Ammon's horn (tissue), 1 donor: ENCODE measurements around the gene CYP3A4.
"Not testable (repeated sequence)": the region's sequence is repeated elsewhere in the genome, so short reads cannot be mapped to it uniquely, and the experiment has no call there.

Experiments
- DNase-seq: peaks from one replicate; pipeline ENCODE4 v3.0.0-alpha.2; 2016; ENCODE audit warnings: low spot score

Gene CYP3A4

DNA sequence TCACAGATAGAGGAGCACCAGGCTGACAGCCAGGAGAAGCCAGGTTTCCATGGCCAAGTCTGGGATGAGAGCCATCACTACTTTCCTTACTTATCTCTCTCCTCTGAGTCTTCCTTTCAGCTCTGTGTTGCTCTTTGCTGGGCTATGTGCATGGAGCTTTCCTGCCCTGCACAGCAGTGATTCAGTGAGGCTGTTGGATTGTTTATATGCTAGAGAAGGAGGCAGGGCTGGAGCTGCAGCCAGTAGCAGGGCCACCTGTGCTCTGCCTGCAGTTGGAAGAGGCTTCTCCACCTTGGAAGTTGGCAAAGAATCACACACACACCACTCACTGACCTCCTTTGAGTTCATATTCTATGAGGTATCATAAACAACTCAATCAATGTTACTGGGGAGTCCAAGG, at the start of gene CYP3A4:
TSS of gene CYP3A4 (minus strand) at position 178 of the 400 bp plus-strand sequence. CDS start at position 75, 103 bp downstream.
- no peak for DNase-seq

DNA sequence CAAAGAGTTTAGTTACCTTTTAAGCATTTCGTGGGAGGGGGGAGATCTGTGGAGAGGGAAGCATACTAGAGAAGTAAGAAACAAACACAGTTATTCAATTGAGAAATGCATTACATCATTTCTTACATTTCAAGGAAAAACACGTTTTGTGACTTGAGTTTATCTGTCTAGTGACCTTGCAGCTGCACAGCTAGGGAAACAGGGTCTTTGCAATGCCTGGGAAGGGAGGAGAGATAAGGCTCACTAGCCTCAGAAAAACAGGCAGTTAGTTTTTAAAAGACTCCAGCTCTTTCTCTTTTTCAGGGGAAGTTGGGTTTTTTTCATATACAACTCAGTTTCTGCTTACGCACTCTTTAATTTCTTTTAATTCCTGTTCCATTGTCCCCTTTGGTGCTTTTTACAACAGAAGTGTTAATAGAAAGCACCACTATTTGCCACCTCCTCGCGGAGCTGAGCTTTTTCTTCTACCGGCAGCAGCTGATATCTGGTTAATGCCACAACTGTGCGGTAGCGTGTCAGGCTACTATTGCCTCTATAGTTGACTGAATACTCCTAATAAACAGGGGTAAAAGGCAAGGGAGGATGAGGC, 49.4 kb upstream of the CYP3A4 start:
- DNase-seq = no peak

DNA sequence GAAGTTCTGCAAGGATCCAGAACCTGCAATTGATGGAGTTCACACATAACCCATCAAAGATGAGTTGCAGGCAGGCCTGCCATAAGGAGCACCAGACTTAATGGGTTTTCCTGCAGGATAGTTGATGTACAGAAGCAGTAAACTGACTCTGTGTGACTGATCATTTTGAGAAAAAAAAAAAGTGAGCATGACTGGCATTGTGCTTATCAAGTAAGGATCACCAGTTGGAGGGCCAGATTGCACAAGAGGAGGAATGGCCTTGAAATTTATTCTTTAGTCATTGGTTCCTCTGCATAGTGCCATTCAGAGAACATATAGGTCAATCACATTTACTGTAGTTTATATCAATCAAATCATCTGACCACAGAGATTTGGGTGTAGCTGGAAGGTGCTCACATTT, 47.6 kb upstream of the CYP3A4 start:
- no peak for DNase-seq

DNA sequence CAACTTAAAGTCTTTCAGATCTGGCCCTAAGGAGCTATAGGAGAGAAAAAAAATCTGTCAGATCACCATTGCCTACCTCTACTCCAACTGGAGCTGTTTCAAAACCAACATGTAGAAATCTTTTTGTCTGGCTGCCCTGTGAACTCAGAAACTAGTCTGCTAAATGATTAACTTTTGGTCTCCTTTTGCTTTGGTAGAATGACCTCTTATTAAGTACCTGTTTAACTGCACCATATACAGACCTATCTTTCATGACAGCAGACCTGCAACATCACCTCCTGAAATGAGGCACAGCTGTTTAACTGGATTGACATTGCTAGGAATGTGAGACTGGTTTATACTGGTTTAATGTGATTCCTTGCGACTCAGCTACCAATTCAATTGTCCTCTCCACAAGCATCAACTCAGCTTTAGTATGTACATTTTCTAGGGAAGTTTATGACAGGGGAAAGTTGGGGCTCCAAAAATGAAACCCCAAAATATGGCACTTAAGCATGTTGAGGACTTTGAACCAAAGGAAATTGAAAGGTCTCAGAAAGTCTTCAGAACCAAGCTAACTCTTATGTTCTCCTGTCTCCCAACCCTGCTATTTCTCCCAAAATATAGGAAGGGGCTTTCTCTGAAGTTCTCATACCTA, 45.7 kb upstream of the CYP3A4 start:
- no peak for DNase-seq

DNA sequence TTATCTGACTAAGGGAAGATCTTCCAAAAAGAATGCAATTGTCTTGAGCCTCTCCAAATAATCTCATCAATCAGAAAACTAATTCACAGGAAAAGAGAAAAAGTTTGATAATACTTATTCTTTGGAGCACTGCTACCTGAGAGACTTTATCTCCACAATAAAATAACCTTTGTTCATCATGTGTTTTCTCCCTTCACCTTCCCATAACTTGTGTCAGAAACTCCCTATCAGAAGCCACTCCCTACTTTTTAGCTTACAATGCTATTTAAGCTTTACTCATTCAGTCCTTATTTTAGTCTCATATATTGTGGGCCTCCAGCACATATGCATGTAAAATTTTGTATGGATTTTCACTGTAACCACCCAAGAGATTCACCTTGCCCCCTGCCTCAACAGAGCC, 44.8 kb upstream of the CYP3A4 start:
- no peak for DNase-seq

DNA sequence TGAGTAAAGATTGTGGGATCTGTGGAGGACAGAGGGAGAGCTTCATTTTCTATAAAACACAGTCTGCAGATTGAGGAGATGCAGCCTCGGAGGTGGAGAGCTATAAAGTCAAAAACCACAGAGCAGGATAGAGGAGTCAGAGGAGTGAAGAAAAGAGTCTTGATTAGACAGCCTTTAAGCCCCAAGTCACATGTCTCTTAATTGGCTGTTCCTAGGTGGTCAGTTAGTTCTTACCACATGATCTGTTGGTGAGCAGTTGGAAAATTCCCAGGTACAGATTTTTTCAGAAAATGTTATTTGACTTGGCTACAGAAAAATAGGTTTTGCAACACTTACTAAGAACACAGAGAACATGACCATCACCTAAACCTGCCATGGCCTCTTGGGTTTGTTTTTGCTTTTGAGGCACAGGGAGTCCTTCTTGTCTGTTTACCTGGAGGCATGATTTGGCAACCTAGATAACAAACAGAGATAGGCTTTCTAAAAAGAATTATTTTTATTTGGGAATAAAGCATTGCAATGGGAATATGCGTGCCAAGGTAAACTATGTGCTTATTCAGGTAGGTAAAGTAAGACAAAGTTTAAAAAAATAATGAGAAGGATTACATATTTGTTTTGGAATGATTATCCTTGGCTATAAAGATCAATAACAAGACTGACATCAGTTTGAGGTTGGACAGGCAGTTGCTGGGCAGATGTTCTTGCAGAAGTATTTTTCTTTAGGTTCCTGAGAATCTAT, 43.2 kb upstream of the CYP3A4 start:
- no peak for DNase-seq

DNA sequence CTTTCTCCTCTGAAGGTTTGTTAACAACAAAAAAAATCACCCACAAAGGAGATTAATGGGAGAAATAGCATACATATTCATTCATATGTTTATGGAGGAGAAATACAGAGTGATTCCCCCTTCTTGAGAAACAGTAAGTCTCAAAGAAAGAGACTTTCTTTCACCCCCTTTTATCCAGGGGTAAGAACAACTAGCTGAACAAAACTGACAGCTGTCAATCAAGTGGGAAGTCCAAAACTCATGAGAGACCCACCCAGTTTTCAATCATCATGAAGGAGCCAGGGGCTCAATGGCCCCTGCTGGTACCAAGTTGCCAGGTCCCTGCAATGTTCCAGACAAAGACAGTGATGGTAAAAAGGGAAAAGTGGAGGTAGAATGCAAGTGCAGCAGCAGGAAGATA, 41.9 kb upstream of the CYP3A4 start:
- no peak for DNase-seq

DNA sequence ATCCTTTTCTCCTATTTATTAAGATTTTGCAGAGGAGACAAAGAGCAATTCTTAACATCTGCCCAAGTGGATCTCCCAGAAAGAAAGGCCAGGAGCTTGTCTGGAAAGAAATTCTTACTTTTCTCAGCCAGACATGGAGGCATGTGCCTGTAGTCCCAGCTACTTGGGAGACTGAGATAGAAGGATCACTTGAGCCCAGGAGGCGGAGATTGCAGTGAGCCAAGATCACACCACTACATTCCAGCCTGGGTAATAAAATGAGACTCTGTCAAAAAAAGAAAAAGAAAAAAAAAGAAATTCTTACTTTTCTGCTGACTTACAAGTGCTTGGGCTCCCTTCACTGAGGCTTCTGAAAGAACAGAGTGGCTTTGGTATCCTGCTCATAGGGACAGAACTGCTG, 41.5 kb upstream of the CYP3A4 start:
- no peak for DNase-seq

DNA sequence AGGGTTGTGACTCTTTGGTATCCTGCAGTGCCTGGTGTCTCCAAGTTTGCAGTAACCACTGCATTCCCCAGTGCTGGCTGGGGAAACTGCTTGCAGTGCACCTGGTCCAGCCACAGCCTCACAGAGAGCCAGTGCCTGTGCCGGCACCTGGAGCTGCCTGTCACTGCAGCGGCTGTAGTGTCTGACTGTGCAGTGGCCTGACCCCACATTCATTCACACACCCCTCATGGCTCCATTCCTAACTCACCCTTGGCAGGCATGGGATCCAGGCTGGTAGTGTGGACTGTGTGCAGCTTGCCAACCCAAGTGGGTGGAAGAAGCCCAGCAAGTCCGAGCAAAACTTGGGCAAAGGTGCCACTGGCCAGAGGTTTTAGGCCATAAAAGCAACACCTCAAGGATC, 40.1 kb upstream of the CYP3A4 start:
- no peak for DNase-seq

DNA sequence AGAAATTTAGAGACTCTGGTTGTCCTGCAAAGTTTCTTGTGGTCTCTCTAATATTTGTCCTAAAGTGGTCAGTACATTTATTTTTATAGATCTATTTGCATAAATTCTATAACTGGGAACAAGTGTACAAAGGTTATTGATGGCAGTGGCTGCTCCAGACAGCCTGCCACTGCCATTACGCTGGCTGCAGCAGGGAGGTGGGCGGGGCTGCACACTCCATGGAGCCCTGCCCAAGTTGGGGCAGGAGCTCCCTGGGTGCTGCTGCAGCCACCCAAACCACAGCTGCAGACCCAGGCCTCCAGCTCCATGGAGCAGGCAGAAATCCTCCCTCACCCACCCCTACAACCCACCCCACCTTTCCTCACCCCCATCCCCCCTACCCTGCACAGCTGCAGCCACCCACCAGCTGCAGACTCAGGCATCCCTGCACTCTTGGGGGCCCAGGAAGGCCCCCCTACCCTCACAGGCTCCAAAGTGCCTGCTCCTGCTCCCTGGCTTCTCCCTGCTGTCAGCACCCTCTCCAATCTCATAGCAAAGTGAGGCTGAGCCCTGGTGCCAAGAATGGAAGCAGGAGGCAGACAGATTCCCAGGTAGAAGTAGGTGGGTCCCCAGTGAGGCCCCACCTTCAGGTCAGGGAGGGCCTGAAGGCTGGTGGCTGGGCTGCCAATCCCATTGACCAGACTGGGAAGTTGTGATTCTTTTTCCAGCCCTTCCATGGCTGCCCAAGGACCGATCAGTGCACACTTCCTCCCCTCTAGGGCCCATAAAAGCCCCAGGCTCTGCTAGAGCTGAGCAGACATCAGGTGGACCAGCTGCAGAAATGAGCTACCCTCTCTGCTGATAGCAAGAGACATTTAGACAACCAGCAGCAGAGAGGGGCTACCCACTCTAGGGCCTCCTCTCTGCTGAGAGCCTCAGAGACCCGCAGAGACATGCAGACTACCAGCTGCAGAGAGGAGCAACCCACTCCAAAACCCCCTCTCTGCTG, 39.0 kb upstream of the CYP3A4 start:
- no peak for DNase-seq

DNA sequence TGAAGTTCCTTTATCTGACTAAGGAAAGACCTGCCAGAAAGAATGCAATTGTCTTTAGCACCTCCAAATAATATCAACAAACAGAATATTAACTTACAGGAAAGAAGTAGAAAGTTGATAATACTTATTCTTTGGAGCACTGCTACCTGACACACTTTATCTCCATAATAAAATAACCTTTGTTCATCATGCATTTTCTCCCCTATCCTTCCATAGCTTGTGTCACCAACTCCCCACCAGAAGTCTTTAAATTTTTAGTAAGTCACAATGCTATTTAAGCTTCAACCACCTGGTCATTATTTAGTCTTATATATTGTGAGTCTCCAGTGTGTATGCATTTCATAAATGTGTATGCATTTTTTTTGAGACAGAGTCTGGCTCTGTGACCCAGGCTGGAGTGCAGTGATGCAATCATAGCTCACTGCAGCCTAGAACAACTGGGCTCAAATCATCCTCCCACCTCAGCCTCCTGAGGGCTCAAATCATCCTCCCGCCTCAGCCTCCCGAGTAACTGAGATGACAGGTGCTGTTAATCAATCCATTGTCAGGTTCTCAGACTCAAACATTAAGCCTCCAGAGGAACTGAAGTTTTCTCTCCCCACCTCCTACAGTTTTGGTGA, 36.5 kb upstream of the CYP3A4 start:
- no peak for DNase-seq

DNA sequence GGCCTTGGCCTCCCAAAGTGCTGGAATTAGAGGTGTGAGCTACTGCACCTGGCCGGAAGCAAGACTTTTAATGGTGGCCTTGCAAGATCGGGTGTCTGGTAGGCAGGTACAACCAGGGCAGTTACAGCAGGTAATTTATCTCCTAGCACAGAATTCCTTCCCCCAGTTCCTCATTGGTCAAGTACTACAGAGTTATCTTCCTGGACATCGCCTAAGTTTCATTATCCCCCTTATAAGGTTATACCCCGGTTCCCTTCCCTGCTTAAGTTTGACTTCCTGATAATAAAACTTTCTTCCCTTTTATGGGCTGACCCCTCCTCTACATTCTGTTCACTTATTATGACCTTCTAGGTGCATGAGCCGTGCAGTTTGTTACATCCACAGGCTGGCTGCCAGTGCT, 24.8 kb upstream of the CYP3A4 start:
- no peak for DNase-seq

DNA sequence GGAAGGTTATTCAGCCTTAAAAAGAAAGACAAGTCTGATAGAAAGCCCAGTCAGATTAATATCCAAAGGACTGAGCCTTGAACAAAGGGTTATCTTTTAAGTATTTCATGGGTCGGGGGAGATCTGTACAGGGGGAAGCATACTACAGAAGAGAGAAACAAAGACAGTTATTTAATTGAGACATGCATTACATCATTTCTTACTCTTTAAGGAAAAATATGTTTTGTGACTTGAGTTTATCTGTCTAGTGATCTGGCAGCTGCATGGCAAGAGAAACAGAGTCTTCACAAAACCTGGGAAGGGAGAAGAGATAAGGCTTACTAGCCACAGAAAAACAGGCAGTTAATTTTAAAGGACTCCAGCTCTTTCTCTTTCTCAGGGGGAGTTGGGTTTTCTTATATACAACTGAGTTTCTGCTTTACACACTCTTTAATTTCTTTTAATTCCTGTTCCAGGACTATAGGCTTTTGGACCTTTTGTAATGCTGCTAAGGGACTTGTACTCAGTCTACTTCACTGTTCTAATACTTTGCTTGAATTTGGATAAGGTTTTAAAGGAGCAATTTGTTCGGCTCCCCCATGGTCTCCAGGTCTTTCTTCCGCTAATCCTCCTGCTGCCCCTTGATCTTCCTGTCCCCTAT, 23.0 kb upstream of the CYP3A4 start:
- no peak for DNase-seq

DNA sequence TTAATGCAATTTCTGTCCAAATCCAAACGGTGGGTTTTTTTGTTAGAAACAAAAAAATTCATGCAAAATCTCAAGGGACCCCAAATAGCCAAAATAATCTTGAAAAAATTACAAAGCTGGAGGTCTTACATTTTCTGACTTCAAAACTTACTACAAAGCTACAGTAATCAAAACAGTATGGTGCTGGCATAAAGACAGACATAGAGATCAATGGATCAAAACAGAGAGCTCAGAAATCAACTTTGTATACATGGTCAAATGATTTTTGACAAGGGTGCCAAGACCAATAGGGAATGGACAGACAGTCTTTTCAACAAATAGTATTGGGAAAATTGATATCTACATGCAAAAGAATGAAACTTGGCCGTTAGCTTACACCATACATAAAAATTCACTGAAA, 21.7 kb upstream of the CYP3A4 start:
- DNase-seq = no peak

DNA sequence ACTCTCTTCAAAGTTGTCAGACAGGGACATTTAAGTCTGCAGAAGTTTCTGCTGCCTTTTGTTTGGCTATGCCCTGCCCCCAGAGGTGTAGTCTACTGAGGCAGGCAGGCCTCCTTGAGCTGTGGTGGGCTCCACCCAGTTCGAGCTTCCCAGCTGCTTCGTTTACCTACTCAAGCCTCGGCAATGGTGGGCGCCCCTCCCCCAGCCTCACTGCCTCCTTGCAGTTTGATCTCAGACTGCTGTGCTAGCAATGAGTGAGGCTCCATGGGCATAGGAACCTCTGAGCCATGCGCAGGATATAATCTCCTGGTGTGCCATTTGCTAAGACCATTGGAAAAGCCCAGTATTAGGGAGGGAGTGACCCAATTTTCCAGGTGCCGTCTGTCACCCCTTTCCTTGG, 19.1 kb upstream of the CYP3A4 start:
- DNase-seq = not testable (repeated sequence)

DNA sequence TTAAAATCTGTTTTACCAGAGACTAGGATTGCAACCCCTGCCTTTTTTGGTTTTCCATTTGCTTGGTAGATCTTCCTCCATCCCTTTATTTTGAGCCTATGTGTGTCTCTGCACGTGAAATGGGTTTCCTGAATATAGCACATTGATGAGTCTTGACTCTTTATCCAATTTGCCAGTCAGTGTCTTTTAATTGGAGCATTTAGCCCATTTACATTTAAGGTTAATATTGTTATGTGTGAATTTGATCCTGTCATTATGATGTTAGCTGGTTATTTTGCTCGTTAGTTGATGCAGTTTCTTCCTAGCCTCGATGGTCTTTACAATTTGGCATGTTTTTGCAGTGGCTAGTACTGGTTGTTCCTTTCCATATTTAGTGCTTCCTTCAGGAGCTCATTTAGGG, 17.4 kb upstream of the CYP3A4 start:
- DNase-seq = not testable (repeated sequence)

DNA sequence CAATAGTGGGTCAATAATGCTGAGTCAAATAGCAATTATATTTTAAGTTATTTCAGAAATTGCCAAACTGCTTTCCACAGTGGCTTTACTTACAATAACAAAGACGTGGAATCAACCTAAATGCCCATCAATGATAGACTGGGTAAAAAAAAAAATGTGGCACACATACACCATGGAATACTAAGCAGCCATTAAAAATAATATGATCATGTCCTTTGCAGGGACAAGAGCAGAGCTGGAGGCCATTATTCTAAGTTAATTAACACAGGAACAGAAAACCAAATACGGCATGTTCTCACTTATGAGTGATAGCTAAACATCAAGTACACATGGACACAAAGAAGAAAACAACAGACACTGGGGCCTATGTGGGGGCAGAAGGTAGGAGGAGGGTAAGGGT, 15.0 kb upstream of the CYP3A4 start:
- DNase-seq = no peak

DNA sequence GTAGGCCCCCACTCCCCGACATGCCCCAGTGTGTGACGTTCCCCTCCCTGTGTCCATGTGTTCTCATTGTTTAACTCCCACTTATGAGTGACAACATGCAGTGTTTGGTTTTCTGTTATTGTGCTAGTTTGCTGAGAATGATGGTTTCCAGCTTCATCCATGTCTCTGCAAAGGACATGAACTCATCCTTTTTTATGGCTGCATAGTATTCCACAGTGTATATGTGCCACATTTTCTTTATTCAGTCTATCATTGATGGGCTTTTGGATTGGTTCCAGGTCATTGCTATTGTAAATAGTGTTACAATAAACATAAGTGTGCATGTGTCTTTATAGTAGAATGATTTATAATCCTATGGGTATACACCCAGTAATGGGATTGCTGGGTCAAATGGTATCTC, 11.9 kb upstream of the CYP3A4 start:
- not testable (repeated sequence) for DNase-seq

DNA sequence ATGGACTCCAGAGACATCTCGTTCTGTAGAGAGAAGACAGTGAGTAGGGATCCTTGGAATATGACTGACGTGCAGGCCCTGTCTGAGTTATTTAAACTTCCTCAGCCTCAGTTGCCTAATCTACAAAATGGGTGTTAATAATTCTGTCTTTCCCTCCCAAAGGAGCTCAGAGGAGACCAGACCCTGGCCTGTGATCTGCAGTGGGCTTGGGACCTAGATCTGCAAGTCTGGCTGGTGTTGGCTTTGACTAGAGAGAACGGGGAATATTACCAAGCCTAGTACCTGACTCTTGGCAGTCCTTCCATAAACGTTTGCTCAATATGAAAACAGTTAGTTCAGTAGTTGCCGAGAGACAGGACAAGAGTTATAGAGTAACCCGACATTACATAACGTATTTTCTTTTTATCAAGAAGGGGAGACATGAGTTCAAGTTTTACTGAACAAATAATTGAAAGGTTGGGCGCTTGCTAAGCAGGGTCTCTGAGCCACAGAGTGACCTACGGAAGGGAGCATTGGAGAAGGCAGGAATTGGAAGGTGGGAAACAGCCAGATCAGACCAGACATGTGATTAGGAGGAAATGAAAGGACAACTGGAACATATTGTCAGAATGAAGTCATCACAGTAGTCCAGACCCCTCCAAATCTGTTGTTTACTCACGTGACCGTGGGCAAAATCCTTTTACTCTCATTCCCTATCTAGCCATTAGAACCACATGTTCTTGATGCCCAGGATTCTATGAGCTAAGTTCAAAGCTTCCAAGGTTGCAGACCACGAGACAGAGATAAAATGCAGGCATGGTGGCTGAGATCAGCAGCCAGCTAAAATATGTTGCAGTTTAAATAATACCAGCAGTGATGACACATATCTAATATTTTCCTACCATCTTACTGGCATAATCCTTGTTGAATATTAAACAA, 10.9 kb upstream of the CYP3A4 start:
- no peak for DNase-seq

DNA sequence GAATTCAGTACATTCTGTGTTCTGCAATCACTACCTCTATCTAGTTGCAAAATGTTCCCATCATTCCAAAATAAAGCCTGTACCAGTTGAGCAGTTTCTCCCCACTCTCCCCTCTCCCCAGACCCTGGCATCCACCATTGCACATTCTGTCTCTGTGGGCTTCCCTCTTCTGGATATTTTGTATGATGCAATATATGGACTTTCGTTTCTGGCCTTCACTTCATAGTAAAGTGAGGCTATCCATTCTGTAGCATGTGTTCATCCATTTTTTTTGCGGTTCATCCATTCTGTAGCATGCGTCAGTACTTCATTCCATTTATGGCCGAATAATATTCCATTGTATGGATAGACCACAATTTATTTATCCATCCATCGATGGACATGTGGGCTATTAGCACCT, 9.5 kb upstream of the CYP3A4 start:
- no peak for DNase-seq
